GM12874 (cell line): ENCODE data around the gene CSF1R.
A peak's percentile ranks its signal among the peaks of the same experiment; 100 is the strongest.

ENCODE experiments used
- TF ChIP-seq, protein P1 (sequence below): IDR thresholded peaks from 2 replicates; pipeline ENCODE4 v1.5.1; 2011; ENCODE audit warnings: low read depth, mild to moderate bottlenecking, control low read depth, low read length, moderate library complexity; ENCODE audit not compliant: insufficient read depth

CSF1R gene

DNA sequence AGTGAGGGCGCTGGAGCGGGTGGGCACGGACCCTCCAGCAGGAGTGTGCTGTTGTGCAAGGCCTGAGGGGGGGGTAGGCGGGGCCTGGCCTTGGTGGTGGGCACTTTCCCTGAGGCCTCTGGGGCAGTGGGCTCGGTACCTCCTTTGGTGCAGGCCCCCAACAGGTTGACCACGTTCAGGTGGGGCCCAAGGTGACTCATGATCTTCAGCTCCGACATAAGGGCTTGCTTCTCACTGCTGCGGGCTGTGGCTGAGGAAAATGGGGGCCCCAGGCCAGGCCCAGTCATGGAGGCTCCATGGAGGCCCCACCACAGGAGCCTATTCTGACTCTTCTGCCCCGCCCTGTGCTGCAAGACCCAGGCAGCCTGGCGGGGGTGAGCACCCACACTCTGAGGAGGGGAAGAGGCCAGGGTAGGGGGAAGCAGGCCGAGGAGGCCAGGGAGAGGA is 37.8 kb upstream of the CSF1R start:
- TF ChIP-seq, protein P1, sequence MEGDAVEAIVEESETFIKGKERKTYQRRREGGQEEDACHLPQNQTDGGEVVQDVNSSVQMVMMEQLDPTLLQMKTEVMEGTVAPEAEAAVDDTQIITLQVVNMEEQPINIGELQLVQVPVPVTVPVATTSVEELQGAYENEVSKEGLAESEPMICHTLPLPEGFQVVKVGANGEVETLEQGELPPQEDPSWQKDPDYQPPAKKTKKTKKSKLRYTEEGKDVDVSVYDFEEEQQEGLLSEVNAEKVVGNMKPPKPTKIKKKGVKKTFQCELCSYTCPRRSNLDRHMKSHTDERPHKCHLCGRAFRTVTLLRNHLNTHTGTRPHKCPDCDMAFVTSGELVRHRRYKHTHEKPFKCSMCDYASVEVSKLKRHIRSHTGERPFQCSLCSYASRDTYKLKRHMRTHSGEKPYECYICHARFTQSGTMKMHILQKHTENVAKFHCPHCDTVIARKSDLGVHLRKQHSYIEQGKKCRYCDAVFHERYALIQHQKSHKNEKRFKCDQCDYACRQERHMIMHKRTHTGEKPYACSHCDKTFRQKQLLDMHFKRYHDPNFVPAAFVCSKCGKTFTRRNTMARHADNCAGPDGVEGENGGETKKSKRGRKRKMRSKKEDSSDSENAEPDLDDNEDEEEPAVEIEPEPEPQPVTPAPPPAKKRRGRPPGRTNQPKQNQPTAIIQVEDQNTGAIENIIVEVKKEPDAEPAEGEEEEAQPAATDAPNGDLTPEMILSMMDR, result no peak

DNA sequence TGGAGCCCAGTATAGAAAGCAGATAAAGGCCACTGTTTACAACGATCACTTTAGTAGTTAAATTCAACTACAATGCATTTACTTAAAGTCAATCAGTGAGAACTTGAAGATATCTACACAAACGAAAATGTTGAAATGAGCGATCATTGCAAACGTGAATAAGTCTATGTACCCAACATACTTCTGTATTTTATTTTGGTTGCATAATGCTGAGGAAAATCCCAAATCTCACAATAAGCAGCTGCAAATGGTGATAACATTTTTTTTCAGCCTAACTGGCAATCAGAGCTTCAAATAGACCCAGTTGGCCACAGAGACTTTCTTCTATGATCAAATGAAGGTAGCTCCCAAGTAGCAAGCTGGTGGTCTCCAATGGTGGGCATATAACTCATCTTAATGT is 37.2 kb upstream of the CSF1R start:
- TF ChIP-seq, protein P1, result no peak

DNA sequence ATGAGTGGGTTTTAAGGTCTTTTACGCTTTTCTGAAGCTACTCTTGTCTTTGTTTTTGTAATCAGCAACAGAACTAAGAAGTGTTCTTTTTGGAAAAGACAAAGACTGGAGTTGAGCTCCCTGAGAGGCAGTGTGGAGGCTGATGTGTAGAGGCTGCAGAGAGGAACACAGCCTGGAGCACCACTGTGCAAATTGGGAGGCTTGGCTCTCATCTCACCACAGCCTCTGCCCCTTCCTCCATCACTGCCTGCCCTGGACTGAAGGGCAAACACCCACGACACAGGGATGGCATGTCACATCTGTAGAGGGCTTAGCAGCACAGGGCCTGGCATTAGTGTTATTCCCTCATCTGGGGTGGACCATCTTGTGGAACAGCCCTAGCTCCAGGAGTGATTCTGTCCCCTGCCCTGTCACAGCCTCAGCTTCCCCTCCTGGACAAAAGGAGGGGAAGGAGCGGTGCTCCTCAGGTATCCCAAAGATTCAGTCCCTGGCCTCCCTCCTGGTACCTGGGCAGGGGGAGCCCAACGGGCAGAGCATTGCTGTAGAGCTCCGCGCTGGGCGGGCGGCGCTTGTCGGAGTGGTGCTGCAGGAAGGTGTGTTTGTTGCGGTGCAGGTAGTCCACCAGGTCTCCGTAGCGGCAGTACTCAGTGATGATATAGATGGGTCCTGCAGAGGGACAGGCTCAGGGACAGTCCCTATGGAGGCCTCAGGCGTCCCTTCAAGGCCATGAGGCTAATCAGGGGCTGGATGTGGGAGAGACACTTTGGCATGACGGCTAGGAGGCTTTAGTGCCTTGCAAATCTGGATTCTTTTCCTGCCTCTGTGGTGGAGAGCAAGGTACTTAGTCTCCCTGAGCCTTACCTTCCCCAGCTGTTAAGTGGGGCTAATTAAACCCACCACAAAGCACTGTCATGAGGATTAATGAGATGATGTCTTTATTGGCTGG is 36.5 kb upstream of the CSF1R start:
- TF ChIP-seq, protein P1, result no peak

DNA sequence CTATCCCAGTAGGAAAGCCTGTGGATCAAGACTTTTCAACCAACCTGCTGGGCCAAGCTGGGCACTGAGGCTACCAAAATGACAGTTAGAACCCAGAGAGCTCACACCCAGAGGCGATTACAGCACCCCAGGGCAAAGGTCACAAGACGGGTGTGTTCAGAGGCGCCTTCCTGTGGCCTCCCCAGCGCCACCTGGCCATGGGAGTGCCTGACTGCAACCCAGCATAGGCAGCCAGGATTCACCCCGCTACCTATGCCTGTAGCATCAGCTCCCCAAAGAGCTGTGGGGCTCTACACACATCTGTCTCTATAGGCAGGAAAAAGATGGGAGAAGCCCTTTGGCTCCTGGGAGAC is 35.8 kb upstream of the CSF1R start:
- TF ChIP-seq, protein P1, result peak; percentile 58

DNA sequence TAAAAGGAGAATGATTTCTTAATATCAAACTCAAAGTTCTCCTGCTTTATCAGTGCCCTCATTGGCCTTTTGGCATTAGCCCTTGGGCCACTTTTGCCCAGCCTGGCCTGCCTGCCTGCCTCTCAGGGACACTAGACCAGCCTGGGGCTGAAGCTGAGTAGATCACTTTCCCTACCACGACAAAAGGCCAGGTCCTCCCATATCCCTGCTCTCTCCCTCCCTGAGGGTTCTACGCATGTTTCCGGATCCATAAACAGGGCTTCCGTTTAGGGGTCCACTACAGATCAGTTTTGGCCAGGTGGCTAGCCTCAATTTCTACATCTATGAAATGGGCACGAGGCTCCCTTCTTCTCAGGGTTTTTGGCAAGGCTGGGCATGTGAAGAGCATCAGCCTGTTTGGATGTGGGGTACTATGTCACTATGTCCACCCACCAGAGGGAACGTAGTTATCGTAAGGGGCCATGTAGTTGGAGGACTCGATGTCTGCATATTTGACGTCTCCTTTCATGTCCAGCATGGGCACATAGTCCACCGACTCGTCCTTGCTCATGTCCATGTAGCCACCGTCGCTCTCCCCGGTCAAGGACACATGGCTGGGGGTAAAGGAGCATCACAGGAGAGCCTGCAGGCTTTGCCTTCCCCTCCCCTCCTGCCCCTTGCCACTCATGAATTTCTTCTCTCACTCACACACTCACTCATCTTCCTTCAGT is 35.2 kb upstream of the CSF1R start:
- TF ChIP-seq, protein P1, result no peak

DNA sequence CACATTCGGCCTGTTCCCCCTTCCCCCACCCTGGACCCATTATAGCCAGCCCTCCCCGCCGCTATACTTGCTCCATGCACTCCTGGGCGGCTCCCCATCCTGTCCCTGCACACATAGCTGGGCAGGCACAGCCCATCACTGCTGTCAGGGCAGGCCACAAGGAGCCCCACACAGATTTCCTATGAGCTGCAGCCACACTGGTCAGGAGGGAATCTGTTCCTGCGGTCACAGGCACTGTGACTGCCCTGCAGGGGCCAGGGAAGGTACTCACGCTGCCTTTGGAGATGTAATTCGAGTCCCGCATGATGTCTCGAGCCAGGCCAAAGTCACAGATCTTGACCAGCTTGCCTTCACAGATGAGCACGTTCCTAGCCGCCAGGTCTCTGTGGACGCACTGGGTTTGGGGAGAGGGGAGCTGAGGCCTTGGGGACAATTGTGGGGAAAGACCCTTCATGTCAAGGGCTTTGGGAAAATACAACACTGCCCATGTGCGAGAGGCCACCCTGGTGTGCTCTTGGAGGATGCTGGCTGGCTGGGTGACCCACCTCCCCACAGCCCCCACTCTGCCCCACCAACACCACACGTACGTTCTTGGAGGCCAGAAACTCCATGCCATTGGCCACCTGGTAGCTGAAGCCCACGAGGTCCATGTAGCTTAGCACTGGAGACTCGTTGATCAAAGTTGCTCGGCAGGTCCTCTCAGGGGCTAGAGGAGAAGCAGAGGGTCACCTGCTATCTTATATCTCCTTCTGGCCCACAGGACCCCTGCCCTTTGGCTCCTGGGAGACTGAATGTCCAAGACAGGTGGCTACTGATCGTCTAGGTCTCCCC is 34.5 kb upstream of the CSF1R start:
- TF ChIP-seq, protein P1, result no peak

DNA sequence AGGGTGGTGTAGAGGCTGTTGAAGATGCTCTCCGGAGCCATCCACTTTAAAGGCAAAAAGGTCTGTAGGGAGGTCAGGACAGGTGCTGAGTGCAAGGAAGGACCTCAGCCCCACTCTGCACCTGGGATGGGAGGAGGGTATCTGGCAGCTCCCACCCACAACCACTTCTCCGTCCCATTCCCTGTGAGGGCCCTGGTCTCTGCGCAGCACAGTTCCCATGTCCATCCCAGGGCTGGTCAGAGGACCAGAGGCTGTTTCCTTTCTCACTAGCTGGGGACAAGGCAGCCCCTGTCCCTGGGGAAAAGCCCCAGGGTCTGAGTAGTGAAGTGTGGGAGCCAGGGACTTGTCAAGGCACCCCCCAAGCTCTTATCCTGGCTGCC is 33.7 kb upstream of the CSF1R start:
- TF ChIP-seq, protein P1, result no peak
